Glomerular endothelial cell (primary cell): ENCODE data around the gene EEFSEC. TPM values are rescaled to one million over a fixed set of nuclear protein-coding genes. Genes with fewer than 3 reads are reported as not detected.

Experiments
- DNase-seq: peaks from one replicate; pipeline ENCODE4 v3.0.0-alpha.2; 2011; ENCODE audit warnings: low read depth, low spot score; ENCODE audit errors: extremely low read depth
- total RNA-seq: library from RNA; depleted of rRNA; stranded (reverse); fragments of >200 nt; gene quantifications from 2 replicates; pipeline ENCODE4 v1.2.3, GENCODE V29; 2015

Gene EEFSEC
- total RNA-seq, 1 donor from 2014 or later, result 15.6 TPM

DNA sequence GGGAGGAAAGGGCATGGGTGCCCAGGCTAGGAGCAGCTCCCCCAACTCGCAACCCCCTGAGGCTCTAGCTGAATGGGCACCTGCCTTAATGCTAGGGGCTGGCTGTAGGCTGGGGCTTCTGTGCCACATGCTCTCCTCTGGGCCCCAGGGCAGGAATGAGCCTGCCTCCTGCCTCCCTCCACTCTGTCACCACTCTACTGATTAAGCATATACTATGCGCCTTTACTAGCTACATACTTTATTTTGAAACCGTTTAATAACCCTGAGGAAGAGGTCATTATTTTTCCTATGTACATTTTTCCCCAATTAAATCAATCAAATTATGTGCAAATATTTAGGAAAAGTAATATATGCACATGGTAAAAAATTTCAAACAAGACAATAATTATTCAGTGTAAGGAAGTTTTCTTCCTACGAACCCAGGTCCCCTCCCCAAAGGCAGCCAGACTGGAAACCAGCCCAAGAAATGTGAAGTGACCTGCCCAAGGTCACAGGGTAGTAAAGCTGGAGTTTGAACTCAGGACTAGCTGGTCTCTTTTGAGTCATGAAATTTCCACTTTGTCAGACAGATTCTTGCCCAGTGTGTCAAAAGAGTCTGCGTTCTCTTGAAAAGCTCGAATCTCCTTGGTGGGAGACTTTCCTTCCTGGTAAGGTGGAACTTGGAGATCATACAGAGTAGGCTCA, 190.9 kb downstream of the EEFSEC start:
- no peak for DNase-seq

DNA sequence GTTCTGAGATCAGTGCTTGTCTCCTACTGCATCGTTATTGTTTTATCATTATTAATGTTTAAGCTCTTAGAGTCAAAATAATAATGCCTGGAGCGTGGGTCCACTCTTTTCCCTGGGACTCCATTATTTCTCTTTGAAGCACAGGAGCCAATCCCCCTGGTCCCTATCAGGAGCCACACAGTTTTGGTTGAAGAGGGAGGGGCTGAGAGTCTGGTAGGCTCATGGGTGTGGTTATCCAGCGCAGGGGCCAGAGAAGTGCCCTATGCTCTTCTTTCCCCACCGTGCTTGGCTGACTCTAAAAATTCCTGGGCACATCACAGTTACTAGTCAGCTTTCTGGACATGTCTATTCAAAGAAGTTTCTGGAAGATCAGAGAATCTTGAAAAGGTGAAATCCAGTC, 191.9 kb downstream of the EEFSEC start:
- DNase-seq, result no peak

DNA sequence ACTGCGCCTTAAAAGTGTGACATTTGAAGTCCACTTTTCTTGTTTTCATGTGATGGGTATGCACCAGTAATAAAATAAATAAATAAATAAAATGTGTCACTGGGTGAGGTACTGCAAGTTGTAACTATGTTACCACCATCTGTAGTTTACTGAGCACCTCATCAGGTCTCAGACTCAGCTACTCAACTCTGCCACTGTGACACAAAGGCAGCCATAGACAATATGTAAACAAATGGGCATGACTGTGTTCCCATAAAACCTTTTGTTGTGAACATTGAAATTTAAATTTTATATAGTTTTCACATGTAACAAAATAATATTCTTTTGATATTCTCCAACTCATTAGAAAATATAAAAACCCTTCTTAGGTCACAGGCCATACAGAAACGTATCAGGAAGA, 193.3 kb downstream of the EEFSEC start:
- DNase-seq, result no peak

DNA sequence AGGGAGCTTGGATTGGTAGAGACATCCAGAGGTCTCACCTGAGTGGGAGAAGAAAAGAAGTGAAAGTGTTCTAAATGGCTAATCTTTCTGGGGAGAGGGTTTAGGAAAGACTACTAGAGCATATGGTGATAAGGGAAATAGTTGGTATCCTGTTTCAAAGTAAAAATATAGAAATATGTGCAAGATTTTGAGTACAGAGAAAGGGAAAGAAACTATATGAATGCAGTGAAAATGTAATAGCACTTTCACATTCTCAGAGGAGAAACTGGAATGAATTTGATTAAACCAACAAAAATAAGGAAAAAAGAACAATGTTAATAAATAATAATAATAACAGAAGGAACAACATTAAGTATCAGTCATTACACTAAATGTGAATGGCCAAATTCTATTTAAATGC, 194.0 kb downstream of the EEFSEC start:
- DNase-seq, result no peak

DNA sequence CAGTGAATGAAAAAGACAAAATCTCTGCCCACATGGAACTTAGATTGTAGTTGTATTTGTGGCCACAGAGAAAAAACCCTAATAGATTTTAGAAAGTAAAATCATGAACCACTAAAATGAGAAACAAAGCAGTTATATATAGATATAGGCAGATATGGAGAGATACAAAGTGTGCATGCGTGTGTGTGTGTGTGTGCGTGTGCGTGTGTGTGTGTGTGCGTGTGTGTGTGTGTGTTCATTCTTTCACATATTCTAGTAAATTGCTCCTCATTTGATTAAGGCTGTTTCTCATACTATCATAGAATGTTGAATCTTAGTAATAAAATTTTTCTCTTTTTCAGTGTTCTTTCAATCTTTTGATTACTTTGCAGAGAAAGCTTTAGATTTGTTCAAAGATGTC, 194.8 kb downstream of the EEFSEC start:
- no peak for DNase-seq

DNA sequence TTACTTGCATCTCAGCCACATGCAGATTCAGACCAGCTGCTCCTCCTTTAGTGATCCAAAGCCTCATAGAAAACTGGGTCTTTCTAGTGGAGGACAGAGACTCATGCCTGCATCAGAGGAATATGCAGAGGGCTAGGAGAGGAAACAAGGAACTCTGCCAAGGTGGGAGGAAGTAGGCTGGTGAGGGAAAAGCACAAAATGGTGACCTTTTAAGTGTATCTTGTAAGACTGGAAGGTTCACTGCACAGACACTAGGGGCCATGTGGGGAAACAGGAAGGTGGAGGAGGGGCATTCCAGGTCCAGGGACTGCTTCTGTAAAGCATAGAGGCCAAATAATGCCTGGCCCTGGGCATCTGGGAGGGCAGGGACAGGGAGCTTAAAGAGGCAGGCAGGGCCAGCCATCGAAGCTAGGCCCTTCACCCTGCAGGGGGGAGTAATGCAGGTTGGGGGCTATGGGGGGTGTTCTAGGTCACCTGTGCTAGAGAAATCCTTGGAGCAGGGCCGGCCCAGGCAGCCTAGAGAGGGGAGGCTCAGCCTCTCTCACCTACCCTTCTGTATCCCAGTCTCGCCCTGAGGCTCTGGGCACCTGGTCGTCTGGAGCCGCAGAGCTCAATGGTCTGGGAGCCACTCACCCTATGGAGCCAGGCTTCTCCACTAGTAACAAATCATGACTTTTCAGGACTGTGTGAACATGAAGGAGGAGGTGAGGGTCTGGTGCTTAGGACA, 195.7 kb downstream of the EEFSEC start:
- DNase-seq, result no peak

DNA sequence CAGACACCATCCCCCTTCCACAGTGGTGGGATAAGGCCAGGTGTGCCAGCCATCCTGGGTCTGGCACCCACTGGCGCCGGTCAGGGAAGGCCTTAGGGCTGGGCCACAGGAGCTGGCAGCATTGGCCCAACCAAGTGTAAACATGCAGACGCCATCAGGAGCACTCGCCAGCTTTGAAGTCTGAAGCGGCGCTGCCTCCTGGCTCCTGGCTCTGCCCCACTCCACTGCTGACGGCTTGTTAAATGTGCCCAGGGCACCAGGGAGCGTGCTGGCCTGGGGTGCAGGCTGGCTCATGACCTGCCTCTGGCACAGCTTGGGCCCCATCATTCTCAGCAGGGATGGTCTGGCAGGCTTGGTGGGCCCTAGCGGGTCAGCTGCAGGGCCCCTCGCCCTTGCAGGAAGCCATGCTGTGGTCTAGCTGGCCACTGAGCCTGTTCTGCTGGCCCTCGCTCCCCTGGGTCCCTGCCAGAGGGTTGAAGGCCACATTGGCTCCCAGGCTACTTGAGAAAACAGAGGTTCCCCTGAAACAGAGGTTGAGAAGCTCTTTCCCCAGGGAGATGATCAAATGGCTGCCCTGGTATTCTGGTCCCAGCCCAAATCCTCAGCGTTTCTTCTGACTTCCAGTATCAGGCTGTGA, 196.8 kb downstream of the EEFSEC start:
- DNase-seq, result no peak

DNA sequence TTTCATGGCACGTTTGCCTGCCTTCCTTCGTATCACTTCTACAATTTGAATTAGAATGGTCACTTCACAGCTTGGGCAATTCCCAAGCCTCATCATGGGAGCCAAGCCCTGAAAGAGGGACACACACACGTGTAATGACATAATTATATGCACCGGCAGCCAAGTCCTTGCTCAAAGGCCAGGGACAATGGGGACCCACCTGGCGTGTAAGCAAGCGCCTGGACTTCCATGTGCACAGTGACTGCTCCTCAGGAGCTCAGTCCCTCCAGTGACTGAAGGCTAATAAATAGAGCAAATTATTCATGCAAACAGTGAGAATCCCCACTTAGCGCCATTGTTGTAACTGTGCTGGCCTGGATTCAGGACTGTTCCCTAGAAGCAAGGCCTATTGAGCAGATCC, 198.3 kb downstream of the EEFSEC start:
- no peak for DNase-seq

DNA sequence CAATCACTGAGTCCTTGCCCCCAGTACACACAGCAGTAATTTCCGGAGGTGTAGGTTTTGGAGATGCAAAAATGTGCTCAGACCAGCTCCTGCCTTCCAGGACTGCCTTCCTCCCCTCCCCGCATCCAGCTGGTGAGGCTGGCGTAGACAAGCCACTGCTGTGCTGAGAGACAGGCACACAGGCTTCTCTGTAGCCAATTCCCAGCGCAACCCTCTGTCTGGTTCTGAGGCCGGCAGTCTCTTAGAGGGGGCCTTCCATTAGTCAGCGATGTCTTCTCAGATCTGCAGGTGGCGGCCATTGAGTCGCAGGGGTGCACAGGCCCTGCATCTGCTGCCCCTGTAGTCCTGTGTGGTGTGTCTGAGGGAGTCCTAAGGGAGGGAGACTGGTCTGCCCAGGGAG, 199.0 kb downstream of the EEFSEC start:
- no peak for DNase-seq

DNA sequence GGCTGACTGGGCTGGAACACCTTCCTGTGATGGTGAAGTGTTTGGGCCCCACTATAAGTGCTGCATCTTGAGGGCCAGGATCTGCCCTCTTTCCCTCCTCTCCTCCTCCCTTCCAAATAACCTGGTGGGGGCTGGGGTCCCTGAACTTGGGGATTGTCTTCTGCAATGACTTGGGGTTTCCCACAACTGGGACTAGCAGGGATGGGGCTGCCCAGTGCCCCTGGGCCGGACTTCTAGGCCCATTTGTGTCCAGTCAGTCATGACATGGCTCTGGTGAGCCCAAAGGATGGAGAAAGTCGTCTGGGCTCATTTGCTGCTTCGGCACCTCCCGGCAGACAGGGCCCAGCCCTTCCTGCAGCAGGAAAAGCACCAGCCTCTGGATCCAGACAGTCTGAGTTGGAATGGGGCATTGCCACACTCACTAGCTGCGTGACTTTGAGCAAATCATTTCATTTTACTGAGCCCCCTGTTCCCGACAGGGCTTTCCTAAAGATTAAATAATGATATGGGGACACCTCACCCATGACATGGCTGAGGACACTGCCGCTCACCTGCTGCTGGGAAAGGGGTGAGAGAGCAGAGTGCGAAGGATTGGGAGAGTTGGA, 200.2 kb downstream of the EEFSEC start:
- DNase-seq, result no peak

DNA sequence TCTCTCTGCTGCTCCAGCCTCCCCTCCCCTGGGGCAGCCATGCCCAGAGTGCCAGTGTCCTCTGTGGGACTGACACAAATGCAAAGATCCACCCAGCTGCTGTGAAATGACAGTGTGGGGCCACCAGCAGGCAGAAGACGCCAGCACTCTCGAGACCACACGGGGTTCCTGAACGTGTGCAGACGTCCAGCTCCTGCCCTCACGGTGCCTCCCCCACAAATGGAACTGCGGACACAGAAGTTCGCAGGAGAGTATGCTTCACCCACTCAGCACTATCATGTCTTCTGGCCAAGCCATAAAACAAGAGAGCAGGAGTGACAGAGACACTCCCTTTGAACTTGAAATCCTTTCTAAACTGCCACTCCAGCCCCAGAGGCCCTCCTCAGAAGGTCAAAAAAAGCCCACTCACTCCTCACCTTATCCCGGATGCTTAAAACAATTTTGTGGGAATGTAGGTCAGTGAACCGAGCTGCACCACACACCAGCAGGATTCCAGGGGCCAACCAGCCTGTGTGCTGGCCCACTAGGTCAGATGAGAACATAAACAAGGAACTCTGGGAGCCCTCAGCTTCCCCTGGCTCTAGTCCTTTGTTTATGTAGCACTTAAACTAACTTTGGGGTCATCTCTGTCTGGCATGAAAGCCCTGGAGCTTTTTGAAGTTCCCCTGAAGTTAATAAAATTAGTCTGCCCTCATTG, 200.9 kb downstream of the EEFSEC start:
- no peak for DNase-seq

DNA sequence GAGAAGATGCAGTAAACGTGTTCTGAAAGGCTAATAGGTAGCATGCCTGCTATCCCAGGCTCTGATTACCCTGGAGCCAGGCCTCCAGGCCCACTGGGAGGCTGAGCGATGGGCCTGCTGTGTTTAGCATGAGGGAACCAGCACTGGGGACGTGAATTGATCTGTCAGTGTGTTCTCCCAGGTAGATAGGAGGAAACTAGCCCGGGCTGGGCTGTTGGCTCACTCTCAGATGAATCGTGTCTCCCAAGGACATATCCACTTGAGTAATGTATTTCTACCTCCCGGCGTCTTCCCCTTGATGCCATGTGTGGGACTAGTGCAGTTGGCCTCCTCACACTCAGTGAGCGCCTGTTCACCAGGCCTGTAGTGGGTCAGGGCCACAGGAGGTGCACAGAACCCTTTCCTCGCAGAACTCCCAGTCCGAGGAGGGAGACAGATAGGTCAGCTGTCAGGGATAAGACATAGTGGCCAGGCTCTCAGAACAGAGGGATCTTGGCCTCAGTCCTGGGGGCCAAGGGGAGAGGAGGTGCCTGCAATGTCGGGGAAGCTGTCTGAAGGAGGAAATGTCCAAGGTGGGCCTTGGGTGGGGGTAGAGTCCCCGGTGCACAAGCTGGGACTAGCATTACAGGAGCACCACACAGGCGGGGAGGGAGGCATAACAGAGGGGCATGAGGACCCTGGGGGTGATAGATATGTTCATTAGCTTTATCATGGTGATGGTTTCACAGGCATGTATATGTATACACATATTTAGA, 201.7 kb downstream of the EEFSEC start:
- no peak for DNase-seq

DNA sequence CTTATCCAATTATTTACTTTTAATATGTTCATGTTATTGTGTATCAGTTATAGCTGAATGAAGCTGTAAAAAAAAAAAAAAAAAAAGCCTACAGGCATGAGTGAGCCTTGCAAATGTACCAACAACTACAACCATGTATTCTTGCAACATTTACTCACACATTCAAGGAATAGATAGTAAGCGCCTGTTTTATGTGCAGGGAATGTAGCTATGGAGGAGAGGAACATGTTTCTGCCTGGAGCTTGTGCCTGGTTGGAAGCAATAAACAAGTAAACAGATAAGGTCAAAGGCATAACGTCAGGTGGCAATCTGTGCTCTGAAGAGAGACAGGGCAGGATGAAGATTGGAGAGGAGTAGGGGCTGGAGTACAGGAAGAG, 202.2 kb downstream of the EEFSEC start:
- no peak for DNase-seq

DNA sequence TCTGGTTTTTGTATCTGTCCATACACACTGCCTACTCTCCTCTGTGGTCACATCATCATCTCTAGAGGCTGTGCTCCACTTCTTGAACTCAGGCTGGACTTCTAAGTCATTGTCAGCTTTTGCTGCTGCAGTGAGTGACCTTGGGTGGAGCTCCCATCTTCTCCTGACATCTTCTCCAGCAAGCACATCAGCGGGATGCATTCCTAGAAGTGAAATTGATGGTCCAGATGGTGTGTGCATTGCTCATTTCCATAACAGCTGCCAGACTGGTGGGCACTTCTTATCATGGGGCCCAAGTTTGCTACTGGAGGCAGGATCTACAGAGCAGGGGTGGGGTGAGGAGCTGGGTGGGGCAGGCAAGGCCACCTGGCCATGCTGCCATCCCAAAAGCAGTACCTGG, 203.5 kb downstream of the EEFSEC start:
- no peak for DNase-seq

DNA sequence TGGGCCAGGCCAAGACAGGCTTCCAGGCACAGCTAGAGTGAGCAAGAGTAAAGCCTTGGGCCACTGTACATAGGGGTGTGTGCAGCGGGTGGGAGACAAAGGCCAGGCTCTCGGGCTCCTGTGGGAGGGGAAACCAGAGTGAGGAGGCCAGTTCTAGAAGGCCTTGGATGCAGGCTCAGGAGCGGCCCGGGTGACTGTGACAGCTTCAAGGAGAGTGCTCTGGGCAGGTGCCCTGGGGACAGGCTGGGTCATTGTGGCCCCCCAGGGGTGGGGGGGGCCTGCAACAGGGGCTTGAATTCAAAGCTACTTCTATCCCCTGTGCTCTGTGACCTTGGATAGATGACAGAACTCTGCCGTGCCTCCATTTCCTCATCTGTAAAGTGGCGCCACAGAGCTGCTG, 204.3 kb downstream of the EEFSEC start:
- no peak for DNase-seq

DNA sequence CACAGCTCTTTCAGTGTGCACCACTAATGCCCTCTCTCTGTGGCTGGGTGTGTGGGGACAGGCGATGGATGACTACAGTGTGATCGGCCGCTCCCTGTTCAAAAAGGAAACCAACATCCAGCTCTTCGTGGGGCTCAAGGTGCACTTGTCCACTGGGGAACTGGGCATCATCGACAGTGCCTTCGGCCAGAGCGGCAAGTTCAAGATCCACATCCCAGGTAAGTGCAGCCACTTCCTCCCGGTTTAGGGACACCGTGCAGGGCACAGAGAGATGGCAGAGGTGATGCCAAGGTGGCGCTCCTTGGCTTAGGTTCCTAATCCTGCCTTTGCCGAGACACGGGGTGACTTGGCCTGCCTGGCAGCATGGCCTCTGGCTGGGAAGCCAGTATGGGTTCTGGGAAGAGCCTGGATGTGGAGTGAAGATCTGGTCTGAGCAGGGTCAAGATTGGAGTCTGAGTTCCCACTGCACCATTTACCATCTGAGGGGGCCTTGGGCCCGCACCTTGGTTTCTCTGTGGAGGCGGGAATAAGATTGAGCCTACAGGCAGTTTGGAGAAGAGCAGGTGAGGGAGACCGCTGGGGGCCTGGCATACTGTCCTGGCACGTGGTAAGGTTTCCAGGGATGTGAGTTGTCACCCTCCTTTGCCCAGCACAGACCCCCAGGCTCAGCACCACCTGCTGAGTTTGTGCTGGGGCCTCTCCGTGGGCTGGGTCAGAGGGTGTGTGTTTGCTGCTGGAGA, 205.0 kb downstream of the EEFSEC start:
- no peak for DNase-seq

DNA sequence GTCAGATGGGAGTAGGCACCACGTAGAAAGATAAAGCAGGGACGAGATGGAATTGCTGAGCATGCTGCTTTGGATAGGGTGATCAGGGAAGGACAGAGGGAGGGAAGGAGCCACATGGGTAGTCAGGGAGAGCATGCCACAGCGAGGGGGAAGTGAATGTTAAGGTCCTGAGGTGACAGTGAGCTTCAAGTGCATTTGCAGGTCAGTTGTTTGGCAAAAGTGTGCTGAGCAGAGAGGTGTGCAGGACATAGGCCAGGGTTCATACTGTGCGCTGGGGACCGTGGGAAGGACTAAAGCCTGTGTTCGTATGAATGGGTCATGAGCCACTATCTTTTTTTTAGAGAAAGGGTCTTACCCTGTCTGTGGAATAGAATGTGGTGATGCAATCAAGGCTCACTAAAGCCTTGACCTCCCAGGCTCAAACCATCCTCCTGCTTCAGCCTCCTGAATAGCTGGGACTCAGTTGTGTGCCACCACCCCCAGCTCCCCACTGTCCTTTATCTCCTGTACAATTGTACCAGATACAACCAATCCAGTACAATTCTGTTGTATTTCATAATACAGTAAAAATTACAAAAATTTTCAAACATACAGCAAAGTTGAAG, 205.9 kb downstream of the EEFSEC start:
- DNase-seq, result no peak

DNA sequence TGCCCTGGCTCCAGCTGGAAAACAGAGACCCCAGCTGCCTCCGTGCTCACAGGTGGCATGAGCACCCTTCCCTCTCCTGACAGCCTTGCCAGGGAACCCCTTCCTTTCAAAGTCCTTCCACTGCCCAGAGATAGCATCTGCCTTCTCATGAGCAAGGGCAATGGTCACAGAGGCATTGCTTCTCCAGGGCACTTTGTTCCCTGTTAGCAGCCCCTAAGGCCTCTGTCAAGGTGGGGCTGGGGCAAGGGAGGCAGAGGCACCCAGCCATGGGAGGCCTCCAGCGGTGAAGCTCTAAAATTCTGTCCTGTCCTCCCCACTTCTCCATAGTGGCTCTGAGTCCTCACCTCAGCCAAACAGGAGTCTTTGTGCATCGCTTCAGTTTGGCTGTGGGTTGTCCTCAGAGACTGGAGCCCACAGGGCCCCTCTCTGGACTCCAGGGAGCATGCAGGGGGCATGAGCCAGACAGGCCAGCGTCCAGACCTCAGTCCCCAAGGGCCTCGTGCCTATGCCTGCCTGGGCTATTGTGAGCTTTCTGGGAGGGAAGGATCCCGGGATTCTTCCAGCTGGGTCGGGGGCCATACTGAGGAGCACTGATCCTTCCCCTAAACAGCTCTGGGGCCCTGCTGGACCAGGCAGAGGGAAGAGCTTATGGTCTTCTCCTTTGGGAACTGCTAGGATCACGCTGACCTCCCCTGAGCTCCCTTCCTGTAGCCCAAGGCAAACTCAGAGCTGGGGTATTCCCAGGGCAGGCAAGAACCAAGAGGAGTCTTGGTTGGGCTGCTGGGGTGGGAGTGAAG, 206.8 kb downstream of the EEFSEC start:
- no peak for DNase-seq
